Loucy (cell line): Measurements from ENCODE around the gene NFASC.

Experiments
- H2AFZ ChIP-seq: fragments of 200-600 bp; sonication (generic); 2 replicates; pipeline ENCODE4 v1.6.0; 2016; ENCODE audit warnings: antibody characterized with exemption, mild to moderate bottlenecking, low read length, moderate library complexity
- H3F3A ChIP-seq: fragments of 200-600 bp; 2 replicates; pipeline ENCODE4 v1.6.0; 2016; ENCODE audit warnings: antibody characterized with exemption, low read depth, mild to moderate bottlenecking
- H3K27me3 ChIP-seq: fragments of 200-600 bp; sonication (generic); 2 replicates; pipeline ENCODE4 v1.6.1; 2014; ENCODE audit warnings: low read length, mild to moderate bottlenecking; ENCODE audit not compliant: insufficient read depth, poor library complexity, severe bottlenecking
- H3K36me3 ChIP-seq: fragments of 200-600 bp; sonication (generic); 2 replicates; pipeline ENCODE4 v1.6.1; 2016; ENCODE audit warnings: low read length; ENCODE audit not compliant: insufficient read depth
- H3K4me1 ChIP-seq: fragments of 200-600 bp; sonication (generic); 2 replicates; pipeline ENCODE4 v1.5.1; 2014; ENCODE audit warnings: low read length, mild to moderate bottlenecking; ENCODE audit not compliant: insufficient read depth, poor library complexity, severe bottlenecking
- H3K4me2 ChIP-seq: fragments of 200-600 bp; sonication (generic); 2 replicates; pipeline ENCODE4 v1.6.0; 2014; ENCODE audit warnings: antibody characterized with exemption, low read length, low read depth, mild to moderate bottlenecking; ENCODE audit not compliant: poor library complexity, severe bottlenecking
- H3K4me3 ChIP-seq: fragments of 200-600 bp; sonication (generic); 2 replicates; pipeline ENCODE4 v1.5.1; 2014; ENCODE audit warnings: low read length, mild to moderate bottlenecking, mixed read lengths; ENCODE audit not compliant: poor library complexity, severe bottlenecking
- H3K79me2 ChIP-seq: fragments of 200-600 bp; sonication (generic); 2 replicates; pipeline ENCODE4 v1.6.1; 2014; ENCODE audit warnings: low read length; ENCODE audit not compliant: insufficient read depth
- H3K9ac ChIP-seq: fragments of 200-600 bp; sonication (generic); 2 replicates; pipeline ENCODE4 v1.6.0; 2014; ENCODE audit warnings: mild to moderate bottlenecking, low read depth, low read length, moderate library complexity; ENCODE audit not compliant: poor library complexity, severe bottlenecking
- H3K9me2 ChIP-seq: fragments of 200-600 bp; sonication (generic); replicated peaks from 2 replicates; pipeline ENCODE4 v1.6.1; 2016; ENCODE audit warnings: low read depth, low read length, mixed read lengths
- H3K9me3 ChIP-seq: fragments of 200-600 bp; sonication (generic); 2 replicates; pipeline ENCODE4 v1.6.1; 2014; ENCODE audit warnings: mild to moderate bottlenecking, antibody characterized with exemption, low read length, low read depth; ENCODE audit not compliant: insufficient read depth
- H4K20me1 ChIP-seq: fragments of 200-600 bp; sonication (generic); 2 replicates; pipeline ENCODE4 v1.6.0; 2014; ENCODE audit warnings: antibody characterized with exemption, low read length, mild to moderate bottlenecking; ENCODE audit not compliant: insufficient read depth, poor library complexity, severe bottlenecking
- CTCF ChIP-seq: fragments of 200-600 bp; sonication (generic); conservative IDR thresholded peaks from 2 replicates; pipeline ENCODE4 v1.5.1; 2014; ENCODE audit warnings: mild to moderate bottlenecking, antibody characterized with exemption, low read length
- EZH2phosphoT487 ChIP-seq: fragments of 200-600 bp; IDR thresholded peaks from 2 replicates; pipeline ENCODE4 v1.6.1; 2018; ENCODE audit warnings: antibody characterized with exemption, mild to moderate bottlenecking, moderate library complexity, borderline replicate concordance

NFASC gene

DNA sequence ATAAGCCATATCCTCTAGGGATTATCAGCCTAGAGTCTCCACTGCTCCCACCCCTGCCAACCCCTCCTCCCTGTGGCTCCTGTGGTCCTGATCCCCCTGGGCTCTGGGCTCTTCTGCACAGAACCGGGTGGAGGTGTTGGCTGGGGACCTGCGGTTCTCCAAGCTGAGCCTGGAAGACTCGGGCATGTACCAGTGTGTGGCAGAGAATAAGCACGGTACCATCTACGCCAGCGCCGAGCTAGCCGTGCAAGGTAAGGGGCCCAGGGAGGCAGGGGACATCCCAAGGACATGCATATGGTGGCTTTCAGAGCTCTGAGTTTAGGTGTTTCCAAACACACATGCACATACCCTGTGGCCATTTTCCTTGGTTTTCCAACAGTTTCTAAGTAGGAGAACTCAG, 191.7 kb downstream of the NFASC start:
- Histone ChIP-seq H4K20me1 (no peaks in the 10 kb centered on the region), H3F3A (no peaks in the 10 kb centered on the region), H3K9me3 (no peaks in the 10 kb centered on the region), H3K9ac (no peak overlapping the region), H3K27me3 (no peaks in the 10 kb centered on the region), H3K9me2 (no peaks in the 10 kb centered on the region), H3K4me1 (peaks cover 3% of the 10 kb centered on the region), H3K79me2 (no peaks in the 10 kb centered on the region), H3K36me3 (no peaks in the 10 kb centered on the region), H3K4me3 (no peak overlapping the region), H2AFZ (no peak overlapping the region), H3K4me2 (no peak overlapping the region)
- TF ChIP-seq CTCF (no peak), EZH2phosphoT487 (no peak)

DNA sequence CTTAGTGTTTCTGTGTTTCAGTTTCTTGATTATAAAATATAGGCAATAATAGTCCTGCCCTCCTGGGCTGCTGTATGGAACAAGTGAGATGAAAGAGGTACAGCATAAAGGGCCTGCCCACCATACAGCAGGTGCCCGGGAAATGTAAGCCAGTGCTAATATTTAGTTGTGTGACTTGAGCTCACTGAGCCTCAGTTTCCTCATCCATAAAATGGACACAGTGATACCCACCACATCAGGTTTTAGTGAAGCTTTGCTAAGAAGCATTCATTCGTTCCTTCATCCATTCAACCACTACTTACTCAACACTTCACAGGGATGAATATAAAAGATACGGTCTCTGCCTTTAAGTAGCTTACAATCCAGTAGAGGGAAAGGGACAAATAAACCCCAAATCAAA, 192.2 kb downstream of the NFASC start:
- H4K20me1 ChIP-seq: no peaks in the 10 kb centered on the region
- no peaks in the 10 kb centered on the region for H3K27me3 ChIP-seq
- H3K9me3 ChIP-seq: no peaks in the 10 kb centered on the region
- no peak overlapping the region for H2AFZ ChIP-seq
- no peak overlapping the region for H3K4me2 ChIP-seq
- H3K36me3 ChIP-seq: no peaks in the 10 kb centered on the region
- H3K9ac ChIP-seq: no peak overlapping the region
- H3K4me1 ChIP-seq: peaks cover 3% of the 10 kb centered on the region
- no peaks in the 10 kb centered on the region for H3K9me2 ChIP-seq
- no peak overlapping the region for H3K4me3 ChIP-seq
- TF ChIP-seq EZH2phosphoT487 (no peak), CTCF (no peak)
- no peaks in the 10 kb centered on the region for H3F3A ChIP-seq
- H3K79me2 ChIP-seq: no peaks in the 10 kb centered on the region

DNA sequence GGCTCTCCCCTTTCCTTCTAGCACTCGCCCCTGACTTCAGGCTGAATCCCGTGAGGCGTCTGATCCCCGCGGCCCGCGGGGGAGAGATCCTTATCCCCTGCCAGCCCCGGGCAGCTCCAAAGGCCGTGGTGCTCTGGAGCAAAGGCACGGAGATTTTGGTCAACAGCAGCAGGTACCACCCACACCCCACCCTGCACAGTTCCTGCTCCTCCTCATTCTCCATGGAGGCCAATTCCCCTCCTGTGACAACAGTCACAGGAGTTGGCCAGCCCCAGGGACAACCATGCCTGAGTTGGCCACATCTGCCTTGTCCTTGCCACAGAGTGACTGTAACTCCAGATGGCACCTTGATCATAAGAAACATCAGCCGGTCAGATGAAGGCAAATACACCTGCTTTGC, 193.6 kb downstream of the NFASC start:
- H3K27me3 ChIP-seq: no peaks in the 10 kb centered on the region
- peaks cover 3% of the 10 kb centered on the region for H3K4me1 ChIP-seq
- no peak overlapping the region for H3K9ac ChIP-seq
- no peaks in the 10 kb centered on the region for H3F3A ChIP-seq
- no peaks in the 10 kb centered on the region for H3K9me2 ChIP-seq
- TF ChIP-seq CTCF: no peak
- H3K9me3 ChIP-seq: no peaks in the 10 kb centered on the region
- H3K79me2 ChIP-seq: no peaks in the 10 kb centered on the region
- H2AFZ ChIP-seq: no peak overlapping the region
- no peaks in the 10 kb centered on the region for H3K36me3 ChIP-seq
- H3K4me3 ChIP-seq: no peak overlapping the region
- H4K20me1 ChIP-seq: no peaks in the 10 kb centered on the region
- H3K4me2 ChIP-seq: no peak overlapping the region
